Measurements from ENCODE around the gene CPNE6.

The CPNE6 gene

GRCh38 chr14:24066496-24067132, 4.7 kb upstream of the CPNE6 start:
- no peak for DNase-seq (ENCODE audit: low read depth)
- no peak overlapping the region for H3K4me3 ChIP-seq (ENCODE audit: low read depth, low read length)
- in situ Hi-C loops (cut with HindIII; ENCODE audit: low sequenced_read_pairs), result no loop called here
- no peak for TF ChIP-seq CTCF (IDR thresholded peaks at IDR 0.05; ENCODE audit: low read depth, low read length, missing control alignments)

GRCh38 chr14:24067133-24068082, 4.0 kb upstream of the CPNE6 start:
- no peak for DNase-seq (ENCODE audit: low read depth)
- TF ChIP-seq CTCF (IDR thresholded peaks at IDR 0.05; ENCODE audit: low read depth, low read length, missing control alignments), result no peak
- in situ Hi-C loops (cut with HindIII; ENCODE audit: low sequenced_read_pairs), result no loop called here
- no peak overlapping the region for H3K4me3 ChIP-seq (ENCODE audit: low read depth, low read length)

- no peak for TF ChIP-seq CTCF (IDR thresholded peaks at IDR 0.05; ENCODE audit: low read depth, low read length, missing control alignments)
- DNase-seq (ENCODE audit: low read depth), result no peak
- H3K4me3 ChIP-seq (ENCODE audit: low read depth, low read length), result no peak overlapping the region
- in situ Hi-C loops (cut with HindIII; ENCODE audit: low sequenced_read_pairs), result no loop called here
These were observed 2.5 kb upstream of the CPNE6 start for GRCh38 chr14:24068711-24069410.

GRCh38 chr14:24069411-24069735, 2.0 kb upstream of the CPNE6 start:
- no peak for TF ChIP-seq CTCF (IDR thresholded peaks at IDR 0.05; ENCODE audit: low read depth, low read length, missing control alignments)
- no peak for DNase-seq (ENCODE audit: low read depth)
- in situ Hi-C loops (cut with HindIII; ENCODE audit: low sequenced_read_pairs), result no loop called here
- H3K4me3 ChIP-seq (ENCODE audit: low read depth, low read length), result no peak overlapping the region

GRCh38 chr14:24070285-24071143, 848 bp upstream of the CPNE6 start:
- in situ Hi-C loops (cut with HindIII; ENCODE audit: low sequenced_read_pairs), result no loop called here
- no peak for DNase-seq (ENCODE audit: low read depth)
- no peak for TF ChIP-seq CTCF (IDR thresholded peaks at IDR 0.05; ENCODE audit: low read depth, low read length, missing control alignments)

More at GRCh38 chr14:24070285-24071143, 848 bp upstream of the CPNE6 start:
- no peak overlapping the region for H3K4me3 ChIP-seq (ENCODE audit: low read depth, low read length)

All from astrocyte of the cerebellum (primary cell).